ENCODE results near the gene FAM162B. TPM values are rescaled to one million over a fixed set of nuclear protein-coding genes. Genes with fewer than 3 reads are reported as not detected.

The FAM162B gene
- total RNA-seq: 0.13 and 0.36 TPM in 2 replicates

DNA sequence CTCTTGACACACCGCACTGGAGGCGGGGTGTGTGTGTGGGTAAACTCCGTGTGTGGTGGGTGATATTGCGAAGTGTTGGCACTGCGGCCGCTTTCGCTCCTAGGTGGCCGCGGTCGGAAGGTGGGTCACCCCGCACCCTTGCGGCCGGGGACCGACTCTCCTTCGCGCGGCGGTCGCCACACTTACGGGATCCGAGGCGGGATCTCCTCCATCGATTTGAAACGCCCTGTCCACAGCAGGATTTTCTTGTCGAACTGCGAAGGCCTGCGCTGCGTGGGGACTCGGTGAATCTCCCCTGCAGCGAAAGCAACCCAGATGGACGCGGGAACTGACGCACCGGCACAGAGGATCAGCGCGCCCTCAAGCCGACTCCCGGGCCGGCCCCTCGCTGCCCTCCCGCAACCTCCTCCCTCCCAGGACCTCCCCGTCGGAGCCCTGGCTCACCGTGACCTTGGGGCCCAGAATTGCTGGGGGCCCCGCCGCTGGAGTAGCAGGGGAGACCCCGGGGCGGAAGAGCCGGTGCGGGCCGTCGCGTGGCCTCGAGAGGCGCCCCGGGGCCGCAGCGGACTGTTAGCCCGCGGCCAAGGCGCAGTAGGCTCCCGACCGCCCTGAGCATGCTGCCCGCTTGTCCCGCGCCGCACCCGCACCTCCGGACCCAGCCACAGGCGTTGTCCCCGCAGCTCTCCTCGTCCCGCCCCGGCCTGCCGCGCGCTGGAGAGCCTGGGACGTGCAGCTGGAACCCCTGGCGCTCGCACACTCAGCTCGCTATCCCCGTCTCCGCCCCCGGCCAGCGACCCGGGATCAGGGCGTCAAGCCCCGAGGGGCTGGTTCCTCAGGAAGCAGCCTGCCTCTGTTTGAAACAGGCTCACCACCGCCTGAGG is at the start of gene FAM162B:
Gene FAM162B (minus strand): TSS at position 759 of the 881 bp plus-strand sequence. CDS start 143 bp downstream, at position 616.

Other genes with a start within 250 kb of the FAM162B start
- gene TRAPPC3L, start 220.0 kb downstream of the FAM162B start, total RNA-seq: 0.13 and 0.22 TPM in 2 replicates
- gene CALHM4, start 212.0 kb downstream of the FAM162B start, total RNA-seq: 0.13 and 0.22 TPM in 2 replicates
- gene RWDD1, start 194.2 kb downstream of the FAM162B start, total RNA-seq: 51.9 and 54.1 TPM in 2 replicates
- not detected in 2 replicates for gene RSPH4A, start 149.2 kb downstream of the FAM162B start, total RNA-seq
- gene ZUP1, start 97.0 kb downstream of the FAM162B start, total RNA-seq: 15.1 and 18.2 TPM in 2 replicates
- gene KPNA5, start 84.5 kb downstream of the FAM162B start, total RNA-seq: 13.2 and 14.1 TPM in 2 replicates
- not detected in 2 replicates for gene GPRC6A, start 63.4 kb upstream of the FAM162B start, total RNA-seq
- not detected in 2 replicates for gene RFX6, start 111.5 kb upstream of the FAM162B start, total RNA-seq